GF-D8 (cell line): ENCODE results near the gene OR4D11.

ENCODE experiments used
- DNase-seq: peaks from one replicate; lab custom pipeline; 2025; lab: John Stamatoyannopoulos, UW

The OR4D11 gene

GRCh38 chr11:59548309-59548656 is 44.9 kb downstream of the OR4D11 start:
- no peak for DNase-seq

DNA sequence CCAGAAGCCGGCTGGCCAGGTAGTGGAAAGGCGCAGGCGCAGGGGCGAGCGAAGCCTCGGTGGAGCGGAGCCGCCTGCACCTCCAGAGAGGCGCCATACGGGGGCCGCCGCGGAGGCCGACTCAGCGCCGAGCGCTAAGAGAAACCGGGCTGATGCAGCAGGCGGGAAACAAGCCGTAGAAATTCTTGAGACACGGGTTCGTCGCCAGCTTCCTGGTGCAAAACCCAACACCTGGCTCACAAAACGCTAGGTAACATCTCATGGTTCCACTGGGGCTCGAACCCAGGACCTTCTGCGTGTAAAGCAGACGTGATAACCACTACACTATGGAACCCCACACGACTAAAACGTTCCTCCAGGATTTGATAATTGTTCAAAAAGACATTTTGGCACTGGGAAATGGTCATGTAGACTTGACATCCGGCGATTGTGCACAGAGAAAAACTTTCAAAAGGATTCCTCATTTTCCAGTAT is 47.0 kb downstream of the OR4D11 start:
- peak; percentile 86 for DNase-seq

DNA sequence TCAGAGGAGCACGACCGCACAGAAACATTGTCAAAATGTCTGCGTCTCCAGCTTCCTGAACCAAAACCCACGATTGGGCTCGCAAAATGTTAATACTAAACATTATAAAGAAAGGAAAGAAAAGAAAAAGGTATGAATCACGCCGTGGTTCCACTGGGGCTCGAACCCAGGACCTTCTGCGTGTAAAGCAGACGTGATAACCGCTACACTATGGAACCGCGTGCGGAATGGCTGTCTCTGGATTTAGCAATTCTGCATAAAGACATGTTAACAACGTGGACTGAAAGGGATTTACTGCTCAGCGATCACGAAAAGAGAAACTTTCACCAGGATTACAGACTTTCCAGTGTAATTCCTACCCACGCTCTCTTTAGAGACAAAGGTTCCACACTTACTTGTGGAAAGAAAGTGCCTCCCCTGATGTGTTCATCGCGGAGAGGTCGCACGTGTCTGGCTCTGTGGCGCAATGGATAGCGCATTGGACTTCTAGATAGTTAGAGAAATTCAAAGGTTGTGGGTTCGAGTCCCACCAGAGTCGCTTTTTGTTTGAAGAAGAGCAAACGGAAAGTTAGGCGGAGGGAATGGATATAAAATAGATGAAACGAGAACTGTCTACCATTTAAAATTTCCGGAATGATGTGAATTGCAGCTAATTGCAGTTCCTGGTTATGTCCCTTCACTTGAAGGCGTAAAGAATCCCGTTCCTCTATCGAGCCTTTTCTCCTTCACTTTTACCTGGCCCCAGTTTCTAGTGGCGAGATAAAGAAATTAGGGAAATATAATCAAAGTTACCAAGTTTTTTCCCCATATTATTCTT is 47.7 kb downstream of the OR4D11 start:
- DNase-seq = peak; percentile 83

- peak; percentile 19 for DNase-seq
Measured at GRCh38 chr11:59551659-59552521, 48.5 kb downstream of the OR4D11 start.

DNA sequence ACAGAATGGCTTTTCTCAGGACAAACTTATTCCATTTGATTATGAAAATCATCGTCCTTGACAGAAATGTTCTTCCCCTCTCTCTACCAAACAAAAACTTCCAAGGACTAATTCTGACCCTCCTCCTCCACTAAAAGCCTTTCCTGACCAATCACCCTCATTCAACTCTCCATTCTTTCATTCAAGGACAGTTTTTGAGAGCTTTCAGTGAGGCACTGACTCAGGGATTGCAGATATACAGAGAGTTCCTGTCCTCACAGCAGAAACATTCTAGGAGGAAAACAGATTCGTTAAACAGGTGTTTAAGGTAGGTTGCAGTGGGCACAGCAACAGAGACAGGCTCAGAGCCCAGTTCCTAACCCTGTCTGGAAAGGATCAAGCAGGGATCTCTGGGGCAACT is 49.5 kb downstream of the OR4D11 start:
- no peak for DNase-seq

GRCh38 chr11:59553323-59553722 is 49.9 kb downstream of the OR4D11 start:
- DNase-seq = no peak
